Stimulated activated CD4-positive, alpha-beta T cell treated with anti-CD3 and anti-CD28 coated beads, Interleukin-4, amount 100 ng/mL, for 4 hours (primary cell): ENCODE data around the gene LYRM4.

Experiments used
- DNase-seq, 2 experiments: peaks; one replicate each; pipeline ENCODE4 v3.0.0-alpha.2; 2020

Gene LYRM4

DNA sequence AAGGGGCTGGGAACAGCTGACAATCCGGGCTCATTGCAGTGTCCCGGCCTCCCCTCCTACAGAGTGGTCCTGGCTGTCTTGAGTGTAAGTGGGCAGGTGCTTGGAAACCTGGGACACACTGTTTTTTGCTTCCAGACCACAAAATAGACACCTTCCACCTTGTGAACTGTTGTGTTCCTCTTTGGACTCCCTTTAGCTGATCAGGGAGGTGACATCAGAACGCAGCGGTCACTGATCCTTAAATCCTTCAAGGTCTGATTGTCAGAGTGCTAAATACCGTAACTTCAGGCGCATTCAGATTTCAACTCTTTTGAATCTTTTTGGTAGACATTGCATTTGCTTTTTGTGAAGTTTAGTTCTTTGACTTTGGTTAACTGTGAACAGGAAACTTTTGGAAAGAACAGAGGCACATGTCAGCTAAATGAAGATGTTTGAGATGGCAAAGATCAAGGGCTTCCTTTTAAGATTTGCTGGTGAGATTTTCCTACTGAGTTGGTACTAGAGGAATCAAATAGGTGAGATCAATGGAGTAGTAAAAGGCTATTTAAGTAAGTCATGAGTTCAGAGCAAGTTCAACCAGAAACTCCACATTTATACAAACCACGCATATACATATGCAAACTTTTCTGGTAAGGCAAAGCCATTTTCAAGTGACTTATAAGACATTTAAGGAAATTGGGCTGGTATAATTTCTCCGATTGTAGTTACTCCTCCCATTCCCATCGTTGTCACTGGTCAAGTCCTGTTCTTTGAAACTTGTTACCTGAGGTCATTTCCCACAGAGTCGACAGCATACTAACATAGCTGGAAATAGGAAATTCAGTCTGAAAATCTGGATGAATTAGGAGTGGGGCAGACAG, 169.3 kb downstream of the LYRM4 start:
- no peak for DNase-seq

DNA sequence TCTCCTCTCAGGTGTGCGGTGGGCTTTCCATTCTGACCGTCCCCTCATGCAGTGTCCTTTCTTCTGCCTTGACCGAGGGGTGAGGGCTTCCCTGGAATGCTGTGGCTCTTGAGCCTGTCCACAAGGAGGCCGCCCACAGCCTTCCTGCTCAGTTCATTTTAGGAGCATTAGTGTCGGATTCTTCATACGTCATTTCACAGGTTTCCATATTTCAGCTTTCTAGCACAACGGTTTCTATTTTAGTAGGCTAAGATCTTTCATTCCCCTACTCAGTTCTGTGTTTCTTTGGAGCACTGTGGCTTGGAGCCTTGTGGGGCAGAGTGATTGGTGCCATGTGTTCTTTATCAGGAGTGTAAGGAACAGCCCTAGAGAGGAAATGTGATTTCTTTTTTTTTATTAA, 170.1 kb downstream of the LYRM4 start:
- DNase-seq = no peak

DNA sequence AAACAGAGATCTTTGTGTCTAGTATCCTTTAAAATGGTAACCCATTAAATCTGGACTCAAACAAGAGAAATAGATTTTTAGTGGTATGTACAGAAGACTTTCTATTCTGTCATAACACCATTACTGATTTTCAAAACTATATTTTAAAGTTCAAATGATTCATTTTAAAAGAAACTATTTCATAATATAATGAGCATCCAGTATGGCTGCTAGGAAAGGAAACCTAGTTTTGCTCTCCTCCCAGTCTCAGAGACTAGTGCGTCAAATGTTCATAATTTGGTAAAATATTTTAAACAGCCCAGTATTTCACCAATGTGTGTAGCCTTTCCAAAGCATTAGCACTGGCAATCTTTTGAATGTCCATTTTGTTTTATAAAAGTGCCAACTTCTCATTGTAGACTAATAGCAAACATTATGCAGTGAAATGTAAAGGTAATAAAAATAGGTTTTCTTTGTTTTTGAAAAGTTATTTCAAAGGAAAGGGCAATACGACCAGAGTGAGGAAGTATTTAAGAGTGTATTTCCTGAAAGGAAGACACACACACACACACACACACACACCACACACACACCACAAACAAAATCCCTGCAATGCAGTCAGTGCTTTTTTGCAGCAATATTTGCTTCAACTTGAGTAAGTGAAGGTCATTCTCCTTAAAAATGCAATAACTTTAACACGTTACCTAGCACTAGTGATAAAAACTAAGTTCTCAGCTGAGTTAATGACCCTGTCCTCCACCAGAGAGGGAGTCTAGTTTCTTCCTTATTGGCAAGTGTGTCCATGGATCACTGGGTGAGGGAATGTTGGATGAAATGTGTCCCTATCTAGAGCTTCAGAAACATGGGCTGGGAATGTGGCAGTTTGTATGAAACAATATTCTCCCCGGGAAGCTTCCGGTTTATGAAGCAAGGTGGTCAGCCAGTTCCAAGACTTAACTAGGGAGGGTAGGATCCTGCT, 171.0 kb downstream of the LYRM4 start:
- DNase-seq = no peak

DNA sequence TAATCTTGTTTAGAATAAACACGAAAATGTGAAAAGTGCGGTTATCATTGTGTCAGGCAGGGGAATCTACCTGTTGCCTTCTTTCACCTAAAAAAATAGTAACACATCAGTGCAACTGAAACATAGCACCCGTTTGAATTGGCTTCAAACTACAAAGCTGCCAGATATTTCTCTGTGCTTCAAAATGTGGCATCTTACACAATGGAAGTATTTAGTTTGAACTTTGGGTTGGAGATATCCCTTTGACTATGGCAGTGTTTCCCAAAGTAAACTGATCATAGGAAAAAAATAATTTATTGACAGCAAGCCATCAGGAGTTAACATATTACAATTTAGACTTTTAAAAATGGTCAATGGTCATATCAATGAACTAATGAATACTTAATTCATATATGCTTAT, 172.0 kb downstream of the LYRM4 start:
- DNase-seq = no peak

DNA sequence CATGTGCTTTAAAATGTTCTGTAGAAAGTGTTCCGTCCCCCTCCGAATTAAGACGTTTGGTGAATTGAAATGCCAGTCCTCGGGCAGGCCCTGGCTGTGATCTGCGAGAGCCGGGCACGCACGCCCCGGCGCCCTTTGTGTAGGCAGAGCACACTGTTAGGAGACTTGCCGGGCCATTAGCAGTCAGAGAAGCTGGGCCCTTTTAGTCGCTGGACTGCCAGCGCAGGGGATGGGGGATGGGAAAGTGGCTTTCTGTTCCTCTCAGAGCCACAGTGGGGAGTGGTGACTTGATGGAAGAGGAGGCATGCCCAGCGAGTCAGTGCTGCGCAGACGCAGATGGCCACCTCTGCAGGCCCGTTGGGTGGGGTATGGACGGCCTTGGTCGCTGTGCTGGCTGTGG, 173.4 kb downstream of the LYRM4 start:
- no peak for DNase-seq

DNA sequence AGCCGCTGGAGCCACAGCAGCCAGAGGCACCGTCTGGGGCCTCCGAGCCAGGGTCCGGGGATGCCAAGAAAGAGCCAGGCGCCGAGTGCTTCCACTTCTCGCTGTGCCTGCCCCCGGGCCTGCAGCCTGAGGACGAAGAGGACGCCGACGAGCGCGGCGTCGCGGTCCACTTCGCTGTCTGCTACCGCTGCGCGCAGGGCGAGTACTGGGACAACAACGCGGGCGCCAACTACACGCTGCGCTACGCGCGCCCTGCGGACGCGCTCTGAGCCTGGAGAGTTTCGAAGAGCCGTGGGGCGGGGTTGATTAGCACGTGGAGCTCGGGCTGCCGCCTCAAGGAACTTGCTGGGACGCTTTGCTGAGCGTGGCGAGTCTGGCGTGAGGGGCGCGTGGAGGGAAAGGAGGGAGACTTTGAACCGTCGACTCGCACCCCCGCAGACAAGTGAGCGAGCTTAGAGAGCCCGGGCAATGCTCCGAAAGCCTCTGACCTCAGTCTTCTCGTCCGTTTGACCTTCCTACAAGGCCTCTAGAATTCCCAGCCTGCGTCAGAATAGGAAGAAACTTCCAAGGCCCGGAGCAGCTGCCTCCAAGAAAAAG, 174.4 kb downstream of the LYRM4 start:
- no peak for DNase-seq

DNA sequence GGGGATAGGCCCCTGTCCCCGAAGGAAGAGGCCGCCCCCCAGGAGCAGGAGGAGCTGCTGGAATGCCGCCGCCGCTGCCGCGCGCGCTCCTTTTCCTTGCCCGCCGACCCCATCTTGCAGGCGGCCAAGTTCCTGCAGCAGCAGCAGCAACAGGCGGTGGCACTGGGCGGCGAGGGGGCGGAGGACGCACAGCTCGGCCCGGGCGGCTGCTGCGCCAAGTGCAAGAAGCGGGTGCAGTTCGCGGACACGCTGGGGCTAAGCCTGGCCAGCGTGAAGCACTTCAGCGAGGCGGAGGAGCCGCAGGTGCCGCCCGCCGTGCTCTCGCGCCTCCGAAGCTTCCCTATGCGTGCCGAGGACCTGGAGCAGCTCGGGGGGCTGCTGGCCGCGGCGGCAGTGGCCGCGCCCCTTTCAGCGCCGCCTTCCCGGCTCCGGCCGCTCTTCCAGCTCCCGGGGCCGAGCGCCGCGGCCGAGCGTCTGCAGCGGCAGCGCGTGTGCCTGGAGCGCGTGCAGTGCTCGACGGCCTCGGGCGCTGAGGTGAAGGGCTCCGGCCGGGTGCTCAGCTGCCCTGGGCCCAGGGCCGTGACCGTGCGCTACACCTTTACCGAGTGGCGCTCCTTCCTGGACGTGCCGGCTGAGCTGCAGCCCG, 175.0 kb downstream of the LYRM4 start:
- DNase-seq = no peak

DNA sequence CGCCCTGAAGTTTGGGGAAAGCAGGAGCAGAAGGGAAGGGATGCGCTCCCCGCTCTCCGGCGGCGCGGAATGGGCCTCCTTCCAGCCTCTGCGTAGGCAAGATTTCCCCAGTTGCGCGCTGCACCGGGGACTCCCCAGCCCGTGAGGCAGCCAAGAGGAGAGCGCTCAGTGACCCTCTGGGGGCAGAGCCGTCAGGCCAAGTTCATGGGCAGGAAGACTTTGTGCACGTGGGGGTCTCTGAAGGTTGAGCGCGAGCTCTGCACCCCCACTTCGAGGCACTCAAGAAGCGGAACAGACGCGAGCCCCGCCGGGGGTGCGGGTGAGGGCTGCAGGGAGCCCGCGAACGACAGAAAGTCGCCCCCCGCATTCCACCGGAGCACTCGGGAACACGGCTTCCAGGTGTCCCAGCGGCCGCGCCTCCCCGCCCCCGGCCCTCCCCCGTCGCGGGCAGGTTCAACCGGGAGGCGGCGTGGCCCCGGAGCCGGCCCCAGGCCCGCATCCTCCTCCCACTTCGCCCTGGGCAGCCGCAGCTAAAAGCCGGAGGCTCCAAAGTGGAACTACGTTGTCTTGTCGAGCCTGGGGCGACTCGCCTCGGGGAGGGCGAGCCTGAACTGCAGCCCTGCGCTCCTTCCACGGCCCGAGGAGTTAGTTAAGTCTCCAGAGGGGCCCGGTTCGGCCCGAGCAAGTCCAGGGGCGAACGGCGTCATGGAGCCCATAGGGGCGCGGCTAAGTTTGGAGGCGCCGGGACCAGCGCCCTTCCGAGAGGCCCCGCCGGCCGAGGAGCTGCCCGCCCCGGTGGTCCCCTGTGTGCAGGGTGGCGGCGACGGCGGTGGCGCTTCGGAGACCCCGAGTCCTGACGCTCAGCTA, 175.7 kb downstream of the LYRM4 start, which contains the start of gene PPP1R3G:
TSS of gene PPP1R3G (plus strand) at position 561 of the 867 bp plus-strand sequence. CDS start at position 706, 145 bp downstream.
- DNase-seq = no peak

DNA sequence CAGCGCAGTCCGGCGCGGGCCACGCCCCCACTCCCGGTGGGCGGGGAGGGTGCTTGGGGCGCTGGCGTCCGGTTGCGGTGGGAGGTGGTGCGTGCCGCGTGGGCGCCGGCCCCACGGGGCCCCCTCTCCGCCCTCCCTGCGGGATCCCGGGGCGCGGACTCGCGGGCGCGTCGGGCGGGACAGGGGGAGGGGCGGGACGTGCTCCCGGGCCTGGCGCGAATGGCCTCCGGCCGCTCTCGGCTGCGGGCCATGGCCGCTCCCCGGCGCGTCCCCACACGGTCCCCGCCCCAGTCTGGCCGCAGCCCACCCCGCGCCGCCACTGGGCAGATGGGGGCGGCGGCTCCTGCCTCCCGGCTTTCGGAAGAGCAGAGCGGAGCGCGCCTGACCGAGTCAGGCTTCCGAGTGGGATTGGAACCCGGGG, 176.4 kb downstream of the LYRM4 start:
- no peak for DNase-seq

DNA sequence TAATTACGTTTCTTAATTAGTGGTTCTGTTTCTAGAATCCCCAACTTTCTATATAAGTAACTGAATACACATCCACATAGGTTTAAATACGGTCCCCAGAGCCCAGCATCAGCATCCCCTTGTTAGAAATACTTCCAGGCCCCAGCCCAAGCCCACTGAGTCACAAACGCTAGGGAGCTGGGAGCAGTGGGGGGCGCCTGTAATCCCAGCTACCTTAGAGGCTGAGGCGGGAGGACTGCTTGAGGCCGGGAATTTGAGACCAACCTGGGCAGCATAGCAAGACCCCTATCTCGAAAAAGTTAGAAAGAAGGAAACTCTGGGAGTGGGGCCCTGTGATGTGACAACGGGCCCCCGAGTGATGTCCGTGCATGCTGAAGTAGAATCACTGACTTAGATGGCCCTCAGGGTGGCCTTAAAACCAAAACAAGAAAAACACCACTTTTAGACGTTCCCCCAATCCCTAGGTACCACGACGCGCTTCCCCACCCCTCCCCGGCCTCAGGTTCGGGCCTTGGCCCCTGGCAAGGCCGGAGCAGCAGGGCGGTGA, 176.9 kb downstream of the LYRM4 start:
- DNase-seq = no peak

DNA sequence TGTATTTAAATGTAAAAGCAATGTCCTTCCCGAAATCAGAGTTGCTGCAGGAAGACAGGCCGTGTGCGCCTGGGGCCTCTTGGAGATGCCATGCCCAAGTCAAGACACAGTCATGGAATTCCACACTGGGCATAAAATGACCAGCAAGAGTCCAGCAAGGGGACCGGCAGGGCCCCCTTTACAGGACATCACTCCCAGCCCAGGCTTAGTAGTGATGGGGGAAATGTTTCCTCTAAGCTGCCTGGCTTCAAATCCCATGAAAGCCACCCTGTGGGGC, 177.5 kb downstream of the LYRM4 start:
- DNase-seq = no peak

DNA sequence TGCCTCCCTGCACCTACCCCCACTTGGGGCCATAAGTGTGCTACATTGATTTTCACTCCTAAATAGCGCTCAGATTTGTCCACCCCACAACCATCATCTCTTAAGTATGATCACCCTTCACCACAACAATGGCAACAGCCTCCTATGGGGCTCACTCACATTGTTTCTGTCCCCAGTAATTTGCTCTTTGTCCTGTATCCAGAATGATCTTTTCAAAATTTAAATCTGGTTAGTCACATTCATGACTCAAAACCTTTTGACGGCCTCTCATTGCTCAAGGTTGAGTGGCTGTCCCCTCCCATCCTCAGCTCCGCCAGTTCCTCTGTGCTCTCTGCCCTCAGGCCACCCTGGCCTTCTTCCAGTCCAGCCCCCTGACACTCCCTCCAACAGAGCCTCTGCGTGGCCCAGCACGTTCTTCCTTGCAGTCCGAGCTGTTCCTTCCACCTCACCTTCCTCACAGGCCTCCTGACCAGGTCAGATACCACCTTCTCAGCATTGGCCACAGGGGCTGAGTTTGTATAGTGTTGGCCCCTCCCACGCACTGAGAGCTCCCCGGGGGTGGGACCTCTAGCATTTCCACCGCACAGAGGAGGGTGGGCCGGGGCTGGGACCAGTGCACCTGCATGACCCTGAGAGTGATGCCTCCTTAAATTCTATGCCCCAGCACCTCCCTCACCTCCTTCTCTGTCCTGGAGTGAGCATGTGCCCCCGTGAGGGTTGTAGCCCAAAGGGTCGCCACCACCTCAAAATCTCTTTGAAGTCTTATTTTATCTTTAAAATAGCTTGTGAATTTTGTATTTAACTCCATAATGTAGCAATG, 178.1 kb downstream of the LYRM4 start:
- DNase-seq = no peak

DNA sequence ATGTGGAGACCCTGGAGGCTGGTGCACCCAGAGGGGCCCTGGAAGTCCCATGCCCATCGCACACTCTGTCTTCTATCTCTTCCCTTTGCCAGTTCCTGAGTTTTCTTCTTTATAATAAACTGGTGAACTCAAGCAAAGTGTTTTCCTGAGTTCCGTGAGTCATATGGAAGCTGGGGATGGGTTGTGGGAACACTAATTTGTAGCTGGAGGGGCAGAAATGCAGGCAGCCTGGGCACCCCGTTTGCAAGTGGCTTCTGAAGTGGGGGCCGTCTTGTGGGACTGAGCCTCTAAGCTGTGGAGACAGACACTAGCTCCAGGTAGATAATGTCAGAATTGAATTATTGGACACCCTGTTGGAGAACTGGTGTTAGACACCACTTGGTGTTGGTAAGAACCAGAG, 178.8 kb downstream of the LYRM4 start:
- DNase-seq = no peak

DNA sequence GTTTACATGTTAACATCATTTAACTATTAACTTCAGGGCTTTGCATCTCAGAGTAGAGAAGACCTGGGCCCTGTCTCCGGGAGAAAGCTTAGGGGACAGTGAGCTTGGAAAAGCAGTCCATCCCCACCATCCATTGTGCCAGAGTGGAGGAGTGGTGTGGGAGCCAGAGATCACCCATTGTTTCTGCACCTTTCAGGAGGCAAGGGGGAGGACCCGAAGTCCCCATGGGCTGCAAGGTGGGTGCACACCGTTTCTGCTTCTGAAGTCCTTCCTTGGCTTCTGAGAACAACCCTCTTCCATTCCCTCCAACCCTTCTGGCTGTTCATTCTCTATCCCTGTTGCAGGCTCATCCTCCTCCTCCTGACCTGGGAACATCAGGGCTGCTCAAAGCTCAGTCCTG, 179.6 kb downstream of the LYRM4 start:
- DNase-seq = no peak

DNA sequence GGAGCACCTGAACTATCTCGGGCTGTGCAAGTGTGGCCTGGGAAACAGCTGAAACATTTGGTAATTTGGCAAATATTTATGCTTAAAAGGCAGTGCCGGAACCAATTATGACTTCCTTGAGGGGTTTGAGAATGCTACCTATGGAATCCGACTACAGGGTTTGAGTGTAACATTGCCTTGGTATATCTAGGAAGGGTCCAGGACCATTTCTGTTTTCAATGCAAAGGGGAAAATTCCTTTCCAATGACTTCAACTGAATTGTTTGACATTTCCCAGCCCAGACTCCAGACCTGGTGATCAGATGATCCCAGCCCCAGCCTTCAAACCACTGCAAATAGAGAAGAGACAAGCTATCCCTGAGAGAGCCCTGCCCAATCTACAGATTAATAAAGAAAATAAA, 180.2 kb downstream of the LYRM4 start:
- no peak for DNase-seq

DNA sequence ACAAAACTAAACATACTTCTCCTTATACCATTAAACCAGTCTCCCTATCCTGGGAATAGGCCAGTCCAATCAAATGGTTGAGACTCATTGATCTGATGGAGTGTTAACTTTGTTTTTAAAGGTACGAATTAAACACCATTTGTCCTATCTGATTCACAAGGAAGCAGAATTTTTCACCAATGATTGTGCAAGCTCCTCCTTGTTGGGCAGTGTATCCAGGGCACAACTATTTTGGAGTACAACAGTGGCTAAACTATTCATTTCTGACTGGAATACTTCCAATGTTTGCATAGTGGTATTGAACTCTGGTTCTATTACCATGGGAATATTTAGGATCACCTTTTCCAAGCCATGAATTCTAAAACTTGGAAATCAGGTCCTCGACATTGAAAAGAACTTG, 181.1 kb downstream of the LYRM4 start:
- no peak for DNase-seq

DNA sequence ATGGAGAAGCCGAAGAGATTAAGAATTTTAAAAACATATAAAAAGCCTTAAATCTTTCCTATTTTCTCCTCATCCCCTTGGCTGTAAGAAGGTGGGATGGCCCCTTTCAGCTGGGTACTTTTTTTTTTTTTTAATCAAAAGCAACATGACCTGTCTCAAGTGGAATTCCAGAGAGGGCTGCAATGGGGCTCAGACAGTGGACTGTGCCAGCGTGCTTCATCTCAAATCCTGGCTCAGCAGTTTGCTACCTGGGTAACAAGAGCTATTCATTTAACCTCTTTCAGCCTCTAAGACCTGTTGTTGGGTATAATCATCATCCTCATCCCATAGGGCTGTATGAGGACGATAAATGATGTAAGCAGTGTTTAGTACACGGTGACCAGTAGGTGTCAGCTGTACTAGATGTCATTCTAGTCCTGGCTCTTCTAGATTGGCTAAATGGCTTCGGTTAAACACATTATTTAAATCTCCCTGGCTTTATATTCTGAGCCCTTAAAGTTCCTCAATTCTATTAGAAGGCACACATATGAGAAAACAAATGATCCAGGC, 182.6 kb downstream of the LYRM4 start:
- DNase-seq = no peak

DNA sequence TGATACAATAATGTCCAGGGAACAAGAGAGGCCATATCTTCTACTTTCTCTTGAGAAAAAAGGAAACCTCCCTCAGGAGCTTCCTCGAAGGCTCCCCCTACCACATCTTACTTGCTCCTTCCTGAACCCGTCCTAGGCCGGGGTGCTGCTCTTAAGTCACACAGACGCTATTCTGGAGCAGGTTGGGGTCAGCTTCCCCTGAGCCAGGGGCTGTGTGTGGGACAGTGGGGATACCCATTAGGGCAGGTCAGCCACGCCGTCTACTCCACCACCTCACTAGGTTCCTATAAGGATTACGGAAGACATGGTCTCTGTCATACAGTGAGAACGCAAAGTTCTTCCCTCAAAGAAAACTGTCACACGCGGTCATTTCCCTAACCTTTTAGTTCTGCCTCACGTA, 183.8 kb downstream of the LYRM4 start:
- DNase-seq = no peak

DNA sequence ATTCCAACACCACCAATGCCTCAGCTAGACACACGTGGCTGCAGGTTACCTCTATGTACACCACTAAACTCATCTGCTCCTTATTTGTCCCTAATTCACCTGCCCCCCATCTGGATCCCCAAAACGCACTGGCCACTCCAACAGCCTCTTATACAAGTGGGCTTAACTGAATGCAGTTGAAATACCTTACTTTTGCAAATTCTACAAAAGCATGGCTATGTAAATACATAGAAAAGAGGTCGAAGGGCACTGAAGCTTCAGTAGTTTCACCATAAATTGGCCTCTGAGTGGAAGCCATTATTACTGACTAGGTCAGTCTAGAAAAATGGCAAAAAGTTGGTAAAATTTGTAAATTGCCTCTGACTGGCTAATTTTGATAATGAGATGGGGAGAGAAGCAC, 186.8 kb downstream of the LYRM4 start:
- DNase-seq = no peak

DNA sequence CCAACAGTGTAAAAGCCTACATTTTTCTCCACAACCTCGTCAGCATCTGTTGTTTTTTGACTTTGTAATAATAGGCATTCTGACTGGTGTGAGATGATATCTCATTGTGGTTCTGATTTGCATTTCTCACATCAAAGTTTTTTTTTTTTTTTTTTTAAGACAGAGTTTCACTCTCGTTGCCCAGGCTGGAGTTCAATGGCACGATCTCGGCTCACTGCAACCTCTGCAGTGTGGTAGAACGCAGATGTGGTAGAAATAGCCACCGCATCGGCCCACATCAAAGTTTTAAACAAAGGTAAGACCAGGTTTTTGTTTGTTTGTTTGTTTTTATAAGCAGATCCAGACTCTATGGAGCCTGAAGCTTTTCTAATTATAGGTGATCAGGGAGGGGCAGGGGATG, 188.3 kb downstream of the LYRM4 start:
- no peak for DNase-seq

DNA sequence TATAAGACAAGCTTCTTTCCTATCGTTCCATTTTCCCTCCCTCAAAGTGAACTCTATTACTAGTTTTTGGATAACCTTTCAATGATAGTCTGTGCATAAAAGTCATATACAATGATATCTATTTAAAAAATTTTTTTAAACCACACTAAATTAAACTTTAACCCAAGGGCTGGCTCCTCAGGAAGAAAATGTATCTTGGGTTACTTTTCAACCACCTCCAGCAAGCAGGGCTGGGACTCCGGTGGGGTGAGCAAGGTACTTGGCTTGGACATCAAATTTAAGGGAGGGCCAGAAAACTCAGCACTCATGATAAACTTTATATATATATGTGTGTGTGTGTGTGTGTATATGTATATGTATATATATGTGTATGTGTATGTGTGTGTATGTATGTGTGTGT, 189.5 kb downstream of the LYRM4 start:
- DNase-seq = no peak
